DOHH2 (cell line): ENCODE data around the gene EDC3.

Experiments used
- H3F3A ChIP-seq: fragments of 200-600 bp; sonication (generic), shearing (Covaris generic); 2 replicates; pipeline ENCODE4 v1.6.0; 2016; ENCODE audit warnings: antibody characterized with exemption, mild to moderate bottlenecking; ENCODE audit not compliant: control insufficient read depth, insufficient read depth
- H3K27ac ChIP-seq: fragments of 200-600 bp; sonication (generic); 2 replicates; pipeline ENCODE4 v1.5.1; 2014; ENCODE audit warnings: low read depth, mild to moderate bottlenecking, low read length, moderate library complexity
- H3K27me3 ChIP-seq: fragments of 200-600 bp; sonication (generic); 2 replicates; pipeline ENCODE4 v1.6.1; 2014; ENCODE audit warnings: mild to moderate bottlenecking, low read length, mixed read lengths; ENCODE audit not compliant: control insufficient read depth
- H3K36me3 ChIP-seq: fragments of 200-600 bp; sonication (generic); 2 replicates; pipeline ENCODE4 v1.6.1; 2014; ENCODE audit warnings: mild to moderate bottlenecking, low read length, moderate library complexity, mixed read lengths; ENCODE audit not compliant: control insufficient read depth
- H3K4me1 ChIP-seq: fragments of 200-600 bp; sonication (generic); 2 replicates; pipeline ENCODE4 v1.6.1; 2014; ENCODE audit warnings: mild to moderate bottlenecking, low read length, mixed read lengths; ENCODE audit not compliant: control insufficient read depth
- H3K4me2 ChIP-seq: fragments of 200-600 bp; sonication (generic); 2 replicates; pipeline ENCODE4 v1.6.0; 2014; ENCODE audit warnings: mild to moderate bottlenecking, low read length, moderate library complexity
- H3K4me3 ChIP-seq: fragments of 200-600 bp; sonication (generic); 2 replicates; pipeline ENCODE4 v1.5.1; 2014; ENCODE audit warnings: mild to moderate bottlenecking, low read length, mixed read lengths
- H3K79me2 ChIP-seq: fragments of 200-600 bp; sonication (generic); 2 replicates; pipeline ENCODE4 v1.6.1; 2014; ENCODE audit warnings: mild to moderate bottlenecking, low read length, mixed read lengths; ENCODE audit not compliant: control insufficient read depth
- H3K9me2 ChIP-seq: fragments of 200-600 bp; sonication (generic); replicated peaks from 2 replicates; pipeline ENCODE4 v1.6.1; 2014; ENCODE audit warnings: mild to moderate bottlenecking, low read length, mixed read lengths; ENCODE audit not compliant: control insufficient read depth
- H3K9me3 ChIP-seq: fragments of 200-600 bp; sonication (generic); 2 replicates; pipeline ENCODE4 v1.6.1; 2014; ENCODE audit warnings: antibody characterized with exemption, low read length, mixed read lengths; ENCODE audit not compliant: control insufficient read depth, insufficient read depth
- H4K20me1 ChIP-seq: fragments of 200-600 bp; sonication (generic); 2 replicates; pipeline ENCODE4 v1.6.0; 2014; ENCODE audit warnings: low read depth, mild to moderate bottlenecking, antibody characterized with exemption, low read length, moderate library complexity; ENCODE audit not compliant: control insufficient read depth, insufficient read depth
- CTCF ChIP-seq: fragments of 200-600 bp; sonication (generic); IDR thresholded peaks from one replicate; pipeline ENCODE4 v1.5.1; 2014; ENCODE audit warnings: antibody characterized with exemption, mild to moderate bottlenecking, low read depth, low read length; ENCODE audit not compliant: poor library complexity, severe bottlenecking
- EZH2phosphoT487 ChIP-seq: fragments of 200-600 bp; sonication (generic); IDR thresholded peaks from 2 replicates; pipeline ENCODE4 v1.6.1; 2017; ENCODE audit warnings: borderline replicate concordance, mild to moderate bottlenecking, antibody characterized with exemption, low read length, moderate library complexity, mixed read lengths

The EDC3 gene

GRCh38 chr15:74735305-74735704 is 39.5 kb upstream of the EDC3 start:
- H3K36me3 ChIP-seq, result no peaks in the 10 kb centered on the region
- H3K4me3 ChIP-seq, result no peak overlapping the region
- no peaks in the 10 kb centered on the region for H3F3A ChIP-seq
- no peaks in the 10 kb centered on the region for H3K9me2 ChIP-seq
- no peaks in the 10 kb centered on the region for H4K20me1 ChIP-seq
- TF ChIP-seq CTCF (no peak), EZH2phosphoT487 (no peak)
- no peaks in the 10 kb centered on the region for H3K79me2 ChIP-seq
- peaks cover 5% of the 10 kb centered on the region; the same call in 1 of the 2 replicates for H3K4me1 ChIP-seq
- H3K27ac ChIP-seq, result no peak overlapping the region
- H3K9me3 ChIP-seq, result 0 out of 2 replicates have a peak, but pooled peaks cover 5% of the 10 kb centered on the region
- H3K4me2 ChIP-seq, result no peak overlapping the region
- H3K27me3 ChIP-seq, result peaks cover 24% of the 10 kb centered on the region

- Histone ChIP-seq H3K4me2 (no peak overlapping the region), H3K27ac (no peak overlapping the region), H3F3A (no peaks in the 10 kb centered on the region), H3K9me3 (0 out of 2 replicates have a peak, but pooled peaks cover 4% of the 10 kb centered on the region), H4K20me1 (no peaks in the 10 kb centered on the region), H3K27me3 (peaks cover 24% of the 10 kb centered on the region), H3K9me2 (no peaks in the 10 kb centered on the region), H3K79me2 (no peaks in the 10 kb centered on the region), H3K36me3 (no peaks in the 10 kb centered on the region), H3K4me1 (peaks cover 3% of the 10 kb centered on the region; the same call in 1 of the 2 replicates), H3K4me3 (no peak overlapping the region)
- TF ChIP-seq CTCF (no peak), EZH2phosphoT487 (no peak)
These were observed 37.4 kb upstream of the EDC3 start for GRCh38 chr15:74733269-74733668.

- Histone ChIP-seq H3K4me2 (no peak overlapping the region), H3K4me3 (no peak overlapping the region), H3K9me2 (no peaks in the 10 kb centered on the region), H3K4me1 (no peaks in the 10 kb centered on the region), H4K20me1 (no peaks in the 10 kb centered on the region), H3F3A (no peaks in the 10 kb centered on the region), H3K9me3 (no peaks in the 10 kb centered on the region), H3K36me3 (no peaks in the 10 kb centered on the region), H3K79me2 (no peaks in the 10 kb centered on the region), H3K27me3 (peaks cover 24% of the 10 kb centered on the region), H3K27ac (no peak overlapping the region)
- TF ChIP-seq CTCF, result no peak
- TF ChIP-seq EZH2phosphoT487, result no peak
These were observed 37.0 kb upstream of the EDC3 start for GRCh38 chr15:74732846-74733245.
